Natural killer cell (primary cell): ENCODE results near the gene ZNF91. TPM values are rescaled to one million over a fixed set of nuclear protein-coding genes. Genes with fewer than 3 reads are reported as not detected.

ENCODE experiments used
- ATAC-seq, 3 donors: fragments of 150-1000 bp in 2 of 3; fragments of 200-7000 bp in 1 of 3; cut with Tn5 transposase; 1 replicate in 1 of 3; 2 replicates in 2 of 3; pipeline ENCODE4 v1.10.0; 2021; ENCODE audit warnings: mild to moderate bottlenecking in 2 of 3, moderate library complexity in 2 of 3
- DNase-seq, 2 donors: peaks; one replicate each; pipeline versions ENCODE4 v3.0.0 to v3.0.0-alpha.2; 2013 to 2021; ENCODE audit warnings: mixed read lengths in 1 of 2
- H3K27ac ChIP-seq: one replicate; pipeline ENCODE4 v1.5.1; 2013; ENCODE audit warnings: mild to moderate bottlenecking, low read length
- H3K27me3 ChIP-seq: one replicate; pipeline ENCODE4 v1.6.1; 2013; ENCODE audit warnings: low read length; ENCODE audit not compliant: control insufficient read depth, insufficient read depth
- H3K36me3 ChIP-seq: one replicate; pipeline ENCODE4 v1.6.1; 2013; ENCODE audit warnings: low read length; ENCODE audit not compliant: control insufficient read depth, insufficient read depth
- H3K4me1 ChIP-seq: one replicate; pipeline ENCODE4 v1.6.1; 2013; ENCODE audit warnings: low read length; ENCODE audit not compliant: control insufficient read depth, insufficient read depth
- H3K4me3 ChIP-seq: one replicate; pipeline ENCODE4 v1.5.1; 2013; ENCODE audit warnings: low read length
- H3K9me3 ChIP-seq: one replicate; pipeline ENCODE4 v1.6.1; 2013; ENCODE audit warnings: low read length; ENCODE audit not compliant: control insufficient read depth, insufficient read depth
- H3K27ac Mint-ChIP-seq, 2 donors: one replicate each; pipeline ENCODE4 v1.8.0; 2022; ENCODE audit warnings: mild to moderate bottlenecking in 2 of 2, mixed read lengths in 2 of 2, moderate library complexity in 1 of 2
- H3K27me3 Mint-ChIP-seq, 2 donors: one replicate each; pipeline ENCODE4 v1.8.0; 2022; ENCODE audit warnings: low read depth in 2 of 2, mixed read lengths in 2 of 2
- H3K36me3 Mint-ChIP-seq: one replicate; pipeline ENCODE4 v1.8.0; 2022; ENCODE audit warnings: mixed read lengths
- H3K4me1 Mint-ChIP-seq, 2 donors: one replicate each; pipeline ENCODE4 v1.8.0; 2022; ENCODE audit warnings: mixed read lengths in 2 of 2
- H3K4me3 Mint-ChIP-seq: one replicate; pipeline ENCODE4 v1.8.0; 2022; ENCODE audit warnings: mild to moderate bottlenecking, moderate library complexity, mixed read lengths
- H3K9me3 Mint-ChIP-seq, 2 donors: one replicate each; pipeline ENCODE4 v1.8.0; 2022; ENCODE audit warnings: mixed read lengths in 2 of 2
- WGBS: methylation state at CpG from one replicate; pipeline ENCODE4 v1.1.7; 2013; ENCODE audit warnings: missing lambda C conversion rate; ENCODE audit not compliant: insufficient coverage; 5-methylcytosine and 5-hydroxymethylcytosine counted together
- intact Hi-C: fragments of 100-400 bp; cut with micrococcal nuclease; formaldehyde crosslinking; loops from one replicate; pipeline ENCODE4 v1.14.2; 2022
- total RNA-seq, 4 donors: library from RNA; stranded (reverse); fragments of 120-200 nt in 1 of 4; gene quantifications; one replicate each; pipeline versions ENCODE4 v1.2.3 to v1.2.4, GENCODE V29; 2013 to 2022
- TF ChIP-seq, protein P1 (sequence below): fragments of 200-600 bp; IDR thresholded peaks from one replicate; pipeline ENCODE4 v1.8.0; 2022; ENCODE audit warnings: antibody characterized with exemption

The ZNF91 gene
- total RNA-seq, 3 donors from 2014 or later (not counting 1 experiment from before 2014, with no cell fraction given), result 92.3 to 144 (median 96.7) TPM

DNA sequence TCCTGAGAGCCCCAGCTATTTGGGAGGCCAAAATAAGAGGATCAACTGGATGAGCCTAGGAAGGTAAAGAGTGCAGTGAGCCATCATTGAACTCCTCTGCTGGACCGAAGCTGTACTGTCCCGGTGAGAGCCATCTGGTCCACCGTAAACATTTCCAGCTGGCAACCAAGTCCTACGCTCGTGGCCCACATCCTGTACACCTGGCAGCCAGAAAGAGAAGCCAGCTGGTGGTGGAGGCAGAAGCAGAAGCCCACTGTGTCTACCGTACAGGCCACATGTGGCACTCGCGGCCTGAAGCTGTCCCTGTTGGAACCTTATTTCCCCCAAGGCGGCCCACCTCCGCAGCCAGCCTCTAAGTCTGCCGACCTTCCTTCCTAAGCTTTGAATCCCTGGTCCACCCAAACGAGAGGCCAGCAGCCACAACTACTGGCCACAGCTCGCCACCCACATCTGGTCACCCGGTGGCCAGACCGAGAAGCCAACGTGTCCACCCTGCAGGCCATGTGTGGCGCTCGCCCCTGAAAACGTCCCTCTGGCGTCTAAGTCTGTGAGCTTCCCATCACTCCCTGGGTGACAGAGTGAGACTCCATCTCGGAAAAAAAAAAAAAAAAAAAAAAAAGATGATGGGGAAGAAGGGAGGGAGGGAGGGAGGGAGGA lies 14.2 kb upstream of the ZNF91 start:
- Histone ChIP-seq H3K9me3 (no peaks in the 10 kb centered on the region), H3K27ac (no peak overlapping the region), H3K27me3 (no peaks in the 10 kb centered on the region), H3K36me3 (no peaks in the 10 kb centered on the region), H3K4me3 (no peak overlapping the region), H3K4me1 (no peaks in the 10 kb centered on the region)
- ATAC-seq, result no peak
- Mint-ChIP-seq H3K36me3 (no peaks in the 10 kb centered on the region), H3K27me3 (peaks cover 2 to 13% of the 10 kb centered on the region in 2 donors), H3K27ac (no peak overlapping the region), H3K4me3 (no peak overlapping the region), H3K9me3 (no peaks in the 10 kb centered on the region), H3K4me1 (no peaks in the 10 kb centered on the region)
- TF ChIP-seq, protein P1, sequence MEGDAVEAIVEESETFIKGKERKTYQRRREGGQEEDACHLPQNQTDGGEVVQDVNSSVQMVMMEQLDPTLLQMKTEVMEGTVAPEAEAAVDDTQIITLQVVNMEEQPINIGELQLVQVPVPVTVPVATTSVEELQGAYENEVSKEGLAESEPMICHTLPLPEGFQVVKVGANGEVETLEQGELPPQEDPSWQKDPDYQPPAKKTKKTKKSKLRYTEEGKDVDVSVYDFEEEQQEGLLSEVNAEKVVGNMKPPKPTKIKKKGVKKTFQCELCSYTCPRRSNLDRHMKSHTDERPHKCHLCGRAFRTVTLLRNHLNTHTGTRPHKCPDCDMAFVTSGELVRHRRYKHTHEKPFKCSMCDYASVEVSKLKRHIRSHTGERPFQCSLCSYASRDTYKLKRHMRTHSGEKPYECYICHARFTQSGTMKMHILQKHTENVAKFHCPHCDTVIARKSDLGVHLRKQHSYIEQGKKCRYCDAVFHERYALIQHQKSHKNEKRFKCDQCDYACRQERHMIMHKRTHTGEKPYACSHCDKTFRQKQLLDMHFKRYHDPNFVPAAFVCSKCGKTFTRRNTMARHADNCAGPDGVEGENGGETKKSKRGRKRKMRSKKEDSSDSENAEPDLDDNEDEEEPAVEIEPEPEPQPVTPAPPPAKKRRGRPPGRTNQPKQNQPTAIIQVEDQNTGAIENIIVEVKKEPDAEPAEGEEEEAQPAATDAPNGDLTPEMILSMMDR, result no peak
- 91% methylated on average over 21 of the region's 21 CpGs for WGBS
- intact Hi-C loops, result no loop called here
- no peak for DNase-seq

- H3K4me3 Mint-ChIP-seq, result no peak overlapping the region
- ATAC-seq, result no peak
These were observed 12.4 kb upstream of the ZNF91 start for GRCh38 chr19:23407616-23408133.

GRCh38 chr19:23406721-23407120 lies 11.4 kb upstream of the ZNF91 start:
- Mint-ChIP-seq H3K27me3 (no peaks in the 10 kb centered on the region), H3K4me1 (peaks cover 6 to 7% of the 10 kb centered on the region in 2 donors), H3K4me3 (no peak overlapping the region), H3K27ac (no peak overlapping the region), H3K9me3 (no peaks in the 10 kb centered on the region), H3K36me3 (no peaks in the 10 kb centered on the region)
- no peak for ATAC-seq
- TF ChIP-seq, protein P1, result no peak
- no peak for DNase-seq
- Histone ChIP-seq H3K27ac (no peak overlapping the region), H3K4me3 (no peak overlapping the region), H3K36me3 (no peaks in the 10 kb centered on the region), H3K9me3 (no peaks in the 10 kb centered on the region), H3K4me1 (no peaks in the 10 kb centered on the region), H3K27me3 (no peaks in the 10 kb centered on the region)
- intact Hi-C loops, result no loop called here
- WGBS, result 97% methylated on average over 3 of the region's 3 CpGs

More at GRCh38 chr19:23407616-23408133, 12.4 kb upstream of the ZNF91 start:
- Mint-ChIP-seq H3K9me3 (no peaks in the 10 kb centered on the region), H3K27ac (no peak overlapping the region), H3K4me1 (no peaks in the 10 kb centered on the region), H3K36me3 (no peaks in the 10 kb centered on the region), H3K27me3 (no peaks in the 10 kb centered on the region)
- WGBS, result 97% methylated on average over 2 of the region's 2 CpGs
- no peaks in the 10 kb centered on the region for H3K4me1 ChIP-seq
- TF ChIP-seq, protein P1, result no peak
- intact Hi-C loops, result no loop called here
- no peaks in the 10 kb centered on the region for H3K9me3 ChIP-seq
- H3K36me3 ChIP-seq, result no peaks in the 10 kb centered on the region
- no peak for DNase-seq
- no peak overlapping the region for H3K27ac ChIP-seq
- H3K27me3 ChIP-seq, result no peaks in the 10 kb centered on the region
- no peak overlapping the region for H3K4me3 ChIP-seq

DNA sequence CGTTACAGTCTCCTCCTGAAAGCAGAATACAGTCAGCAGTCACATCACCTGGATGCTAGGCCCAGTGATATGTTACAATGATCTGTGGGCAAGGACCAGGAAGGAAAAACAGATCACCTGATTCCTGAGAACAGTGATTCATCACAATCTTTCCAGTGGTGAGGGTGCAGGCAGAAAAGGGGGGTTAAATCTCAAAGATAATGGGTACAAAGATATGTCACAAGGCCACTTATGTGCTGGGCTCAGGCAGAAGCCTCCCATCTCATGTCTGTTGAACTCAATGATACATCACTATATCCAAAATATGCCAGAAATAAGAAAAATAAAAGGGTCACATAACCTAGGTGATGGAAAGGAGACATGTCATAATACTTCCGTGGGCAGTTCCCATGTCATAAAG lies 10.8 kb upstream of the ZNF91 start:
- Histone ChIP-seq H3K27ac (no peak overlapping the region), H3K9me3 (no peaks in the 10 kb centered on the region), H3K36me3 (no peaks in the 10 kb centered on the region), H3K27me3 (no peaks in the 10 kb centered on the region), H3K4me1 (no peaks in the 10 kb centered on the region), H3K4me3 (no peak overlapping the region)
- WGBS, result 89% methylated on average over 2 of the region's 2 CpGs
- TF ChIP-seq, protein P1, result no peak
- H3K4me1 Mint-ChIP-seq, result peaks cover 6 to 7% of the 10 kb centered on the region in 2 donors
- H3K27ac Mint-ChIP-seq, result no peak overlapping the region
- no peak overlapping the region for H3K4me3 Mint-ChIP-seq
- DNase-seq (no peak), ATAC-seq (no peak)
- no peaks in the 10 kb centered on the region for H3K36me3 Mint-ChIP-seq
- no peaks in the 10 kb centered on the region for H3K9me3 Mint-ChIP-seq
- intact Hi-C loops, result no loop called here
- H3K27me3 Mint-ChIP-seq, result no peaks in the 10 kb centered on the region
